Osteocyte (in vitro differentiated cells): ENCODE results near the gene EIF3M. TPM values are rescaled to one million over a fixed set of nuclear protein-coding genes. Genes with fewer than 3 reads are reported as not detected.

Experiments
- DNase-seq: peaks from one replicate; pipeline ENCODE4 v3.0.0; 2021; ENCODE audit warnings: mixed read lengths; ENCODE audit not compliant: unreplicated experiment; ENCODE audit errors: extremely low spot score
- H3K27ac Mint-ChIP-seq: one replicate; pipeline ENCODE4 v1.8.0; 2021; ENCODE audit warnings: mild to moderate bottlenecking, mixed read lengths; ENCODE audit not compliant: unreplicated experiment
- H3K27me3 Mint-ChIP-seq: one replicate; pipeline ENCODE4 v1.8.0; 2021; ENCODE audit warnings: mixed read lengths; ENCODE audit not compliant: unreplicated experiment
- H3K36me3 Mint-ChIP-seq: one replicate; pipeline ENCODE4 v1.8.0; 2021; ENCODE audit warnings: mixed read lengths; ENCODE audit not compliant: unreplicated experiment
- H3K4me1 Mint-ChIP-seq: one replicate; pipeline ENCODE4 v1.8.0; 2021; ENCODE audit warnings: mixed read lengths; ENCODE audit not compliant: unreplicated experiment
- H3K4me3 Mint-ChIP-seq: one replicate; pipeline ENCODE4 v1.8.0; 2021; ENCODE audit warnings: mild to moderate bottlenecking, moderate library complexity, mixed read lengths; ENCODE audit not compliant: unreplicated experiment
- H3K9me3 Mint-ChIP-seq: one replicate; pipeline ENCODE4 v1.8.0; 2021; ENCODE audit warnings: mixed read lengths; ENCODE audit not compliant: unreplicated experiment
- CTCF ChIP-seq: fragments of 200-600 bp; sonication (generic); IDR thresholded peaks from 2 replicates; pipeline ENCODE4 v1.5.0; 2021; ENCODE audit warnings: antibody characterized with exemption, mild to moderate bottlenecking, moderate library complexity
- long read RNA-seq: library from polyadenylated mRNA; unstranded; transcript quantifications from one replicate; pipeline ENCODE4 v2.0.0, GENCODE V29; 2021
- total RNA-seq: library from RNA; stranded (reverse); gene quantifications from 2 replicates; pipeline ENCODE4 v1.2.1, GENCODE V29; 2021

Gene EIF3M
- 227 and 229 TPM in 2 replicates for total RNA-seq
- long read RNA-seq, full-length matches to known transcripts = 375 of 414 reads
- long read RNA-seq, partial matches to known transcripts = 12 of 414 reads
- long read RNA-seq, other reads (novel, unspliced or antisense) = 27 of 414 reads

DNA sequence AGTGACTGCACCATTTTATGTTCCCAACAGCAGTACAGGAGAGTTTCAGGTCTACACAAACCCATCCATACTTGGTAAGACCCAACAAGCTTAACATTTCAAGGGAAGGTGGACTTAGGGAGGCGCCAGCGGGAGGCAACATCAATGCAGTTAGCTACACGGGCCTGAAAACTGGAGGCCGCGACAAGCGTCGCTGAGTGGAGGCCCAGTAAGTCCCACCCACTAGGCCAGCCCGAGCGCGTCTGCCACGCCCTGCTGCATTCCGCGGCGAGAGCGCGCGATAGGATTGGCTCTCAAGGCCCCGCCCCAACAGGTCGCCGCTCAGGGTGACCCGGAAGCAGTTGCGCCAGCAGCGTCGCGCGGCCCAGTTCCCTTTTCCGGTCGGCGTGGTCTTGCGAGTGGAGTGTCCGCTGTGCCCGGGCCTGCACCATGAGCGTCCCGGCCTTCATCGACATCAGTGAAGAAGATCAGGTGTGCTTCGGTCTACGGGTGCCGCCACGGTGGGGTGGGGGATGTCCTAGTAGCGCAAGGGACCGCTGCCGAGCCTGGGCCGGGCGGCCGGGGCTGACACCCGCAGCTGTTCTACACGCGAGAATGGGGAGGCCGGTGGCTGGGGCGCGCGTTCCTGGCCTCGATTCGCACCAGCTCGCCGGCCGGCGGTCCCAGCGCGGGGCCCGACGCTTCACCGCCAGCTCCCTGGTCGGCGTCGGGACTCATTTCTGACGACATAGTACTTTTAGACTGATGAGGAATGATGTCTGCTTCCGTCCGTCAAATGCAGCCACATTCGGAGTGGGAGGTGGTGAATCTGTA lies at the start of gene EIF3M:
TSS of gene EIF3M (plus strand) at position 373 of the 813 bp plus-strand sequence. CDS start at position 430, 57 bp downstream.
- no peak for TF ChIP-seq CTCF
- Mint-ChIP-seq H3K4me3 (peak within 1 kb of the TSS; percentile 97), H3K36me3 (peaks cover 3% of the 10 kb centered on the region), H3K4me1 (peaks cover 27% of the 10 kb centered on the region), H3K27ac (peak within 1 kb of the TSS; percentile 97), H3K9me3 (no peaks in the 10 kb centered on the region), H3K27me3 (peaks cover 1% of the 10 kb centered on the region)
- DNase-seq = peak; percentile 98

DNA sequence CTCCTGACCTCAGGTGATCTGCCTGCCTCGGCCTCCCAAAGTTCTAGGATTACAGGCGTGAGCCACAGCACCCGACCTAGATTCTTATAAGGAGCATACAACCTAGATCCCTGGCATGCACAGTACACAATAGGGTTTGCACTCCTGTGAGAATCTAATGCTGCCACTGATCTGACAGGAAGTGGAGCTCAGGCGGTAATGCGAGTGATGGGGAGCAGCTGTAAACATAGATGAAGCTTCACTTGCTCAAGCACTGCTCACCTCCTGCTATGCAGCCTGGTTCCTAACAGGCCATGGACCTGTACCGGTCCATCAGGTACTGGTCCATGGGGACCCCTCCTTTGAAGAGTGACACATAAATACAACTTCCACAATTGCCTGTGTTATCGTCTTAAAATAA lies 44.8 kb upstream of the EIF3M start:
- TF ChIP-seq CTCF = no peak
- H3K27me3 Mint-ChIP-seq = no peaks in the 10 kb centered on the region
- no peaks in the 10 kb centered on the region for H3K9me3 Mint-ChIP-seq
- no peaks in the 10 kb centered on the region for H3K36me3 Mint-ChIP-seq
- H3K4me1 Mint-ChIP-seq = no peaks in the 10 kb centered on the region
- no peak overlapping the region for H3K27ac Mint-ChIP-seq
- no peak for DNase-seq
- H3K4me3 Mint-ChIP-seq = no peak overlapping the region

- Mint-ChIP-seq H3K36me3 (no peaks in the 10 kb centered on the region), H3K9me3 (no peaks in the 10 kb centered on the region), H3K4me3 (no peak overlapping the region), H3K27me3 (peaks cover 7% of the 10 kb centered on the region), H3K4me1 (no peaks in the 10 kb centered on the region), H3K27ac (no peak overlapping the region)
- no peak for TF ChIP-seq CTCF
- no peak for DNase-seq
These were observed 33.9 kb upstream of the EIF3M start for GRCh38 chr11:32549611-32550187.

DNA sequence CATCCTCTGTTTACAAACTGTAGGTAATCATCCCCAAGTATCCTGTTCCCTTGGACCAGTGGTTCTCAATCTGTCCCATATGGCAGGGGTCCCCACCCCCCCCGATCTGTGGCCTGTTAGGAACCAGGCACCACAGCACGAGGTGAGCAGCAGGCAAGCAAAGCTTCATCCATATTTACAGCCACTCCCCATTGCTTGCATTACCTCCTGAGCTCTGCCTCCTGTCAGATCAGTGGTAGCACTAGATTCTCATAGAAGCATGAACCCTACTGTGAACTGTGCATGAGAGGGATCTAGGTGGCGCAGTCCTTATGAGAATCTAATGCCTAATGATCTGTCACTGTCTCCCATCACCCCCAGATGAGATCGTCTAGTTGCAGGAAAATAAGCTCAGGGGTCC lies 33.4 kb upstream of the EIF3M start:
- TF ChIP-seq CTCF = no peak
- peaks cover 7% of the 10 kb centered on the region for H3K27me3 Mint-ChIP-seq
- H3K9me3 Mint-ChIP-seq = no peaks in the 10 kb centered on the region
- no peak for DNase-seq
- no peaks in the 10 kb centered on the region for H3K36me3 Mint-ChIP-seq
- no peak overlapping the region for H3K4me3 Mint-ChIP-seq
- H3K27ac Mint-ChIP-seq = no peak overlapping the region
- H3K4me1 Mint-ChIP-seq = no peaks in the 10 kb centered on the region

- Mint-ChIP-seq H3K4me3 (no peak overlapping the region), H3K9me3 (no peaks in the 10 kb centered on the region), H3K27ac (no peak overlapping the region), H3K36me3 (no peaks in the 10 kb centered on the region), H3K4me1 (no peaks in the 10 kb centered on the region), H3K27me3 (peaks cover 13% of the 10 kb centered on the region)
- no peak for DNase-seq
- no peak for TF ChIP-seq CTCF
These were observed 28.5 kb upstream of the EIF3M start for GRCh38 chr11:32555091-32555490.
